GM18870 (cell line): ENCODE data around the gene MYH13.
A peak's percentile ranks its signal among the peaks of the same experiment; 100 is the strongest.

ENCODE experiments used
- ATAC-seq: cut with Tn5 transposase; IDR thresholded peaks from one replicate; pipeline ENCODE4 v1.9.1; 2021; ENCODE audit warnings: moderate library complexity; ENCODE audit not compliant: unreplicated experiment

MYH13 gene

DNA sequence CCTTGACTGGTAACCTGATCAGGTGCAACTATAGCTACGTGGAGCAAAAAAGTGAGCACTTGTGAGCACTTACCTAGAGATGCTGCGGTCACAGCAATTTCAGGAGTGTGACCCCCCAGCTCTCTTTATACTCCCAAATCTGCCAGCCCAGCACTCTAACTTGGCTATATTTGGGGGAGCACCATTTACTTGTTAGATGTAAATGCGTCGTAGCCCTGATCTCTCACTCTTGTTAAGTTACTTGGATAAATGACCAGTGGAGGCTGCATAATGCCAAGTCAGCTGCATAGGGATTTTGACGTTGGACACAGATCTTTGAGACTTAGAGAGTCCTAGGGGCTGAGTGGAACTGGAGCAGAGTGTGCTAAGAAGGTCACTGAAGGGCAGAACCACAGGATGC lies at the start of gene MYH13:
TSS of gene MYH13 (minus strand) at position 101 of the 400 bp plus-strand sequence. CDS start 8,476 bp downstream, outside the sequence.
- ATAC-seq: no peak

DNA sequence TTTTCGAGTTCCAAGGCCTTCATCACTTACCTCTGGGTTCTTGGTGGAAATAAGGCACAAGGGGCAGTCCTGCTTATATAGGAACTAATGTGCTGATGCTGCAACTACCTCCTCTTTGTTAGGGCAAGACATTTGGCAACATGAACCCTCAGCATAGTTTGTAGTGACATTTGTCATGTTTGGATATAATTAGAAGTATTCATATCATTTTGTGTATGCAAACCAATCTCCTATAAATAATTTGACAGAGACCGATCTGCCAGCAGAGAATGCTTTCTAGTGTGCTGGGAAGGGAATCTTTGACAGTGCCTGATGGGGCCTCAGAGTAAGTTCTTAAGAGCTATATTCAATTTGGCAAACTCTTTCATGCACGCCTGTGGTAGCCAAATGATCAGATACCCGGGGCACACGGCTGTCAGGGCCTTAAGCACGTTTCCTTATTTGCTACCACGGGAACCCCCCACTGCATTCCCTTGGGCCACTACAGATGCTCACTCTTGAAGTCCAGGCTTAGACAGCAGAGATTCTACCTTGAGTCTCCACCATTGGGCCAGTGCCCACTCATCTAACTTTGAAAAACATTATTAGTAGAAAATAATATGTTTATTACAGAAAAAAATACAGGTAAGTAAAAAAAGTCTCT lies 49.2 kb upstream of the MYH13 start, which contains the start of gene MYH8:
TSS of gene MYH8 (minus strand) at position 51 of the 643 bp plus-strand sequence. CDS start 1,723 bp downstream, outside the sequence.
- no peak for ATAC-seq

DNA sequence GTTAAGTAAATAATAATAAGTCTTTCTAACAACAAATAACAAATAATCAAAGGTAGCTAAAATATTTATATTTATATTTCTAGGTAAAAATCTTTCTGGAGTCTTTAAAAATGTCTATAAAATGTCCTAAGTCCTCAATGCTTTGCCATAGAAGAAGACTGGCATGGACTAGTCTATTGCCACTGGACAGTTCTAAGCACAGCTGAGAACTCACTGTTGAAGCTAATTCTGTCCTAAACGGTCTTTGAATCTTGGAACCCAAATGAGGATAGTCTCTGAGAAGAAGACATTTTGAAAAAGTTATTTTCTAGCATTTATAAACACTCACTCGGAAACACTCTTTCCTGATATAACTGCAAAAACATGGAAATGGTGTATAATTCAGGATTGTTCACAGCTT lies 48.4 kb upstream of the MYH13 start:
- no peak for ATAC-seq

DNA sequence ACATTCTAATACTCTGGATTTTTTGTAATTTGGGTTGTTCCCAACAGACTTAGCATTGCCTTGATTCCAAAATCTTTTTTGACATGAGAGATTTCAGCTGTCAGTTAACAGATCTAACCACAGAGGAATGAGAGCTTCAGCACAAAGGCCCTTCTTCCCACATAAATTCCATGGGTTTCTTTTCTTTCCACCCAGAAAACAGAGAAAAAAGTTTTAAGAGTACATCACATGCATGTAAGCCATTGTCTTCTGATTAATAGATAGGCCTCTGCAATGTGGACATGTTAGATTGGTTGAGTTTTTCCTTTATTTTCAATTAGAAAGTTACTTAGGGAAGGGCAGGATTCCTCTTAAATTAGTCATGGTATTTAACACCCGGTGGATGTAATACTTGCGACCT lies 48.0 kb upstream of the MYH13 start:
- no peak for ATAC-seq

DNA sequence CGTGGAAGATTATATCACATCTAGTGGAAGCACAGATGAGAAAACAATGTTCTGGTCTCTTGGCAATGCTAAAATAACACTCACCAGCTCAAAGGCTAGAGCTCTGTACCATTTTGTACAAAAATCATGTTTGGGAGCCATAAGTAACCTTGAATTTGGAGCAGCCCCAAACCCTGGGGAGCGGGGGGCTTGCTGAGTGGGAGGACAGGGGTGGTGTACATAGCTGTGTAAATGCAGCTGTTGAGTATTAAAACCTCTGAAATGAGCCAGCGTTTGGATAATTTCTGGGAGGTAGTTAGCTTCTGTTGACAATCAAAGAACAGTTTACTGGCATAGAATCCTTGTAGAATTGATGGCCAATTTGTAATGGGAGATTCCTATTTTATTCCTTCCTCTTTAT lies 44.6 kb upstream of the MYH13 start:
- ATAC-seq: no peak

DNA sequence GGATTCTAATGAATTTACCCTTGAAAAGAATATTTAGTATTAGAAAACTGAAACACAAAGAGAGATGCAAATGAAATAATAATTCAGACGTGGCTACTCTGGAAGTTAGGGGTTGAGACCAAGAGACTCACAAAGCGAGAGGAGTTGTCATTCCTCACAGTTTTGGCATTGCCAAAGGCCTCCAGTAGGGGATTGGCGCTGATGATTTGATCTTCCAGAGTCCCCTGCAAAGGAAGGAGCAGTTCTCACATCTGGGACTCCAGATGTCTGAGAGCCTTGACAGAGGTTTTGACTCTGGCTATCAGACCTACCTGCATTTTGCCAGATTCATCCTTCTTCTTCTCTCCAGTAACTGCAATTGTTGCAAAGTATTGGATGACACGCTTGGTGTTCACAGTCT lies 42.4 kb upstream of the MYH13 start:
- ATAC-seq: no peak

DNA sequence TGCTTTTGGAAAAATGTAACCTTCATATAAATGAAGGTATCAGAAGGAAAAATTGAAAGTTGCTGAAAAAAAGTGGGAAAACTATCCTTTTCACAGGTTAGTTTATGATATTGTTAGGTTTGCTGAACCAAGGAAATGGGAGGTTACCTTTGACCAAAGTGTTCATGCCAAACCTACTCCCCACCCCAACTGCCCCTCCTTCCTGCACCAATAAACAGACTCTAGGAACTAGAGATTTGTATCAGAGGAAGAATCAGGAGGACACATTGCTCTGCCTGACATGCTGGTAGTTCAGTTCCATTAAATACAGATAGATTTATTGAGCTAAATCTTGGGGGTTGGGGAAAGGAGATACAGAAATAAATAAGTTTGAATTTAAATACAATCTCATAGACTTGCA lies 30.8 kb upstream of the MYH13 start:
- ATAC-seq: no peak

DNA sequence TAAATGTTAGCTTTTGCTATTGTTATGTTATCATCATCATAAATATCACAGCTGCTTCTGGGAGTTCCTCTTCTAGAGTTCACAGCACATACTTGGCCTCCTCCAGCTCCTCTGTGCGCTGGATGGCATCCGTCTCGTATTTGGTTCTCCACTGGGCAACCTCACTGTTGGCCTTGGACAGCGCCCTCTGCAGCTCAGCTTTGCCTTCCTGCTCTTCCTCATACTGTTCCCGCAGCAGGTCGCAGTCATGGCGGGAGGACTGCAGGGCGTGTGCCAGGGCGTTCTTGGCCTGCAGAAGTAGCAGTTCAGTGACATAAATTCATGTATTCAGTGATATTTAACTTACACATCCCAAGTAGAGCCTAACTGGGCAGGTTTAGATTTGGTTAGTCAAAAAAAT lies 25.5 kb upstream of the MYH13 start:
- ATAC-seq: no peak

DNA sequence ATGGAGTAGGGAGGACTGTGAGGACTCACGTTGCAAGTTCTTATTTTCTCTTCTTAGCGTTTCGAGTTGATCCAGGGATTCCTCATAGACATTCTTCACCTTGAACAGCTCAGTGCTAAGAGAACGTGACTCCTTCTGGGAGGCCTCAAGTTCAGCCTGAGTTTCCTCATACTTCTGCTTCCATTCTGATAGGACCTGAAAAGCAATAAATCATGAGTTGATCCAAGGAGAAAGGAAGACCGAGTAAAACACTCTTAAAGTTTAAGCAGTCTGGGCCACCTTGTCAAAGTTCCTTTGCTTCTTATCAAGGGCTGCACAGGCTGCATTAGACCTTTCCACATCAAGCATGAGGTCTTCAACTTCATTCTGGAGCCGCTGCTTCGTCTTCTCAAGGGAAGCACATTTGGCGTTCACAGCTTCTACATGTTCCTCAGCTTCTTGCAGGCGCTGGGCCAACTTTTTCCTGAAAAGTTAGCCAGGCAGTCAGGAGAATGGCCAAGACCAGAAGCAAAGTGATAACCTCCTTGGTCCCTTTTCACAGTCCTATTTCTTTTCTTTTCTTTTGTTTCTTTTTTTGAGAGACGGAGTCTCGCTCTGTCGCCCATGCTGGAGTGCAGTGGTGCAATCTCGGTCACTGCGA lies 23.8 kb upstream of the MYH13 start:
- ATAC-seq: no peak

DNA sequence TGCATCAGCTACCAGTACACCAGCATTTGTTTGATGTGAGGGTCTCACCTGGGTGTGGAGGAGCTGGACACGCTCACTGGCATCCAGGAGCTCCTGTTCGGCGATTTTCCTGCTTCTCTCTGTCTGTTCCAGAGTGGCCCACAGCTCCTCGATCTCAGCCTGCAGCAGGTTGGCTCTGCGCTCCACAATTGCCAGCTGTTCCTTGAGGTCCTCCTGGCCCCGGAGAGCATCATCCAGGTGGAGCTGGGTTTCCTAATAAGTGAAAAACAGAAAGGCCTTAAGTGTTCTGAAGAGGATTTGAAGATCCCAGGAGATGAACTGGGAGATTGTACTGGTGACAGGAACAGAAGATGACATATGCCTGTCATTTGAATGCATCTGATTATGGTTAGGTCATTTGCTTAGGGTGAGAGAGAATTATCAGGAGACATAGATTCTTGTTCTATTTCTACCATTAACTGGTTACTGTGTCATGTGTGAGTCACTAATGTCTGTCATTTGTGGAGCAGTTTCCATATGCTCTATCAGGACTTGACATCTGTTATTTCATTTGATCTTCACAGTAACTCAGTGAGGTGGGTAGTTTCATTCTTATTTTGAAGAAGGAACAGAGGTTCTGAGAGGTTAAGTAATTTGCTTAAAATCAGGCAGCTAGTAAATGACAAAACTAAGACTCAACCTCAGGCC lies 21.5 kb upstream of the MYH13 start:
- ATAC-seq: peak; percentile 64

DNA sequence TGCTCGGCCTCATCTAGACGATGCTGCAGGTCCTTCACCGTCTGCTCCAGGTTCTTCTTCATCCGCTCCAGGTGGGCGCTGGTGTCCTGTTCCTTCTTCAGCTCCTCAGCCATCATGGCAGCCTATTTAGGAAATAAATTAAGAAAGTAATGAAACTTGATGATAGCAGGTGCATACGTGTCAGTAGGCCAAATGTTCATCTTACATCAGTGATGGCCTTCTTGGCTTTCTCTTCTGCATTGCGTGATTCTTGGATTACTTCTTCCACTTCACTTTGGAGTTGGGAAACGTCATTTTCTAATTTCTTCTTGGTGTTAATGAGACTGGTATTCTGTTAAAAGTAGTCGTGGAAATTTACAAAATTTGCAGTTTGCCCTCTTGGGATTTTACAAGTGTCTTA lies 20.1 kb upstream of the MYH13 start:
- no peak for ATAC-seq

DNA sequence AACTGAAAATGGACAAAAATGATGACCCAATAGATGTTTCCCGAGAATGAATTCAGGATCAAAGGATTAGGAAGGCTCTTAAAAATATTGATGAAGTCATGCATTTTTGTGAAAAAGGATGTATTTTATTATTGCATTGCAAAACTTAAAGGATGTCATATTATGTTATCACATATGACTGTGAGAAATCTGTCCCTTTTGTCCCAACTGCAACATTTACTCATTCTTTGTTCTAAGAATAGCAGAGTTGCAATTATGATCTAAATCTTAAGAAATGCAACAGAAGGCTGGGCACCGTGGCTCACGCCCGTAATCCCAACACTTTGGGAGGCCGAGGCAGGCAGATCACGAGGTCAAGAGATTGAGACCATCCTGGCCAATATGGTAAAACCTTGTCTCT lies 13.1 kb upstream of the MYH13 start:
- no peak for ATAC-seq

DNA sequence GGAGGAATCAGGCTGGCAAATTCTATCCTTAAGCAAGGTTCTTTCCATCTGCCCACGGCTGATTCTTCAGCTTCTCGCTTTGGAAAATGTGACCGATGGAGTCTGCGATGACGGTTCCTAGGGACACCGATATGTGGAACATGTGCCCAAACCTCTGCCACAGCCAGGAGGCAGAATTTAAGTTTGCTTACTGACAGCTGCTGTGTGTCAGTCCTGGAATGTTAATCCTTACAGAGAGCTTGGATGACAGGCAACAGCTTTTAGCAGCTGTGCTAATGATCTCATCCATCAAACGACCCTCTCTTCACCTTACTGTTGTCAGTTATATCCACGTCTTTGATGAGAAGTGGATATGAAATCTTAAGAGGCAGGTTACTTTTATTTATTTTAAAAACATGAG lies 11.4 kb upstream of the MYH13 start:
- no peak for ATAC-seq

DNA sequence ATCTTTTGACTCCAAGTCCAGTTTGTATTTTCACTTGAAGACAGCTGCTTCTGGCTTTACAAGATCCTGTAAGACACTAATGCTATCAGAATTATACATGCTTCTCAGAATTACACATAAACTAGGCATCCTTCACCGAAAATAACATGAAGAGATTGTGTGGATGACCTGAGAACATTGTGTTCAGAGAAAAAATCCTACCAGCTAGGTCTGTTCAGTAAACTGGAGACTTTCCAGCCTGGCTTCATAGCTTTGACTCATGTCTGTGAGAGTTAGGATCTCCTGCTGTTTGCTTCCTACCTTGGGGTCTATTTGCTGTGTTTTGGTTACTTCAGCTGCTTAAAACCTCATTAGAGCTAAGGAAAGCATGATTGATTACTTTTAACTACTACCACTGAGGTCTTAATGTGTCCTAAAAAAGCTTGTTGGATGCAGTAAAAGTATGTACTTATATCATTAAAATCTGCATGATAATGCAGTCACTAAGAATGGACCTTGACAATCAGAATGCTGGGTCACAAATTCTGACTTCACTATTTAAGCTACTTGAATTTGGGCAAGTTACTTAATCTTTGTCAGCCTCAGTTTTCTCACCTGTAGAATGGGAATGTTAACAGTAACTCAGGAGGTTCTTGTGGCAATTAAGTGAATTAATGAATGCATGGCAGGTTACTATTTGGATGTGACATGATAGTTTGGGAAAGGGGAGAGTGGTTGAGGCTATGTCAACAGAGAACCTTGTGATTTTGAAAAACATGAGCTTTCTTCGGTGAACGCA lies 8.0 kb upstream of the MYH13 start:
- ATAC-seq: no peak

DNA sequence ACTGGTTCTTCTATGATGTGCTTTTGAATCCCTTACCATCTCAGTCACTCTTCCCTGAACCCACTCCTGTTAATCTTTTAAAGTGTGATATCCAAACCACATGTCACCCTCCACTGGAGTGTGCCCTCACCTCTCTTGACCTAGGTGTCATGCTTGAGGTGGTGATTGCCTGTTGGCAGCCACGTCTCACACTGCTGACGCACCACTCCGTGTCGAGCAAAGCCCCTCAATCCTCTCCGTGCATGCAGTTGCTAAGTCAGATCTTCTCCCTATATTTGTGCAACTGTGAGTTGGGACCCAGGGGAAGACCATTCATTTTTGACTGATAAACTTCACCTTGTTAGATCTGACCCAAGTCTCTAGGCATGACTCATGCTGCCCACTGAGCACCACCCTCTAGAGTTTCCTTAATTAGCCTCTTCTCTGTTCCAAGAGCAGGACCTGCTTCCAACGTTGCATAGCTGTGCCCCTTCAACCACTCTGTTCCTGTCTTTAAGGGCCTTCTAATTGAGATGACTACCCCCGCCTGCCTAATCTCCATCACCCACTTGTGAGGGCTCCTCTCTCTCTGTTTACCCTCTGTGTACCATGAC lies 2.7 kb downstream of the MYH13 start:
- ATAC-seq: no peak

DNA sequence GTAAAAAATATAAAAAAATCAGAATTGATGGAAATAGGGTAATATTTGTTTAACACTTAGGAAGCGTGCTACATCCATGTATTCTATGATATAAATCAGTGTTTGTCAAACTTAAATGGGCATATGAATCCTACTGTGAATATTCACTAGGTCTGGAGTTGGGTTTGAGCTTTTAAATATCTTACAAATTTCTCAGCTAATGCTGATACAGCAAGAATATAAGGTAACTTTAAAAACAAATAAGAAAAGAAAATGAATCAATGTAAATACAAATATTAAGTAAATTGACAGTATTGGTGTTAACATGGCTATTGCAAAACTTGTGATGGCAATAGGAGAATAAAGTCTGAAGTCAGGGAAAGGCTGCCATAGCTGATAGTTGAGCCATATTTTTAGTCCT lies 3.6 kb downstream of the MYH13 start:
- ATAC-seq: no peak

DNA sequence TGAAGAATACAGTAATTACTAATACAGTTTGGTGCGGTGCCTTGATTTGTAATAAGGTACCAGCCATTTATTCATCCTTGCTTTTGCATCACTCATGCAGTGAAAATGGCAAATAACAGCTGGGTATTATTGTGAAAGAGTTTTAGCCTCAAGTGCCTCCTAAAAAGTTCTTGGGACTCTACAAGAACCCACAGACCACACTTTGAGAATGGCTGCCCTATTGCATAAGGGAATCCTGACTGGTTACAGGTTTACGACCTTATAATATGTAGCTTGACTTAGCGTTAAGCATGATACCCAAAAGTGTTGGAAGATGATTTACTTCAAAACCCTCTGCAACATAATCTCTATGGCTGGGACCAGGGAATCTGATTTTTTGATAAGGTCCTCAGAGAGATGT lies 4.2 kb downstream of the MYH13 start:
- no peak for ATAC-seq

DNA sequence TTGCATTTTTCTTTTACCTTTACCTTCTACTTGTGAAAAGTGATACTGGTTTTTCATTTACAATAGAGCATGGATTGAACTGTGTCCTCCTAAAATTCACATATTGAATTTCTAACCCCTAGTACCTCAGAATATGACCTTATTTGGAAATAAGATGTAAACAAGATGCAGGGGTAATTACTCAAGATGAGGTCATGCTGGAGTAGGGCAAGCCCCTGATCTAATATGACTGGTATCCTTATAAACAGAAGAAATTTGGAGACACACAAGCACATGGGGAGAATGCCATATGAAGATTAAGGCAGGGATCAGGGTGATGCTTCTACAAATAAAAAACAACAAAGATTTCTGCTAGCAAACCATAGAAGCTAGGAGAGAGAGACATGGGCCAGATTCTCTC lies 12.2 kb downstream of the MYH13 start:
- no peak for ATAC-seq

DNA sequence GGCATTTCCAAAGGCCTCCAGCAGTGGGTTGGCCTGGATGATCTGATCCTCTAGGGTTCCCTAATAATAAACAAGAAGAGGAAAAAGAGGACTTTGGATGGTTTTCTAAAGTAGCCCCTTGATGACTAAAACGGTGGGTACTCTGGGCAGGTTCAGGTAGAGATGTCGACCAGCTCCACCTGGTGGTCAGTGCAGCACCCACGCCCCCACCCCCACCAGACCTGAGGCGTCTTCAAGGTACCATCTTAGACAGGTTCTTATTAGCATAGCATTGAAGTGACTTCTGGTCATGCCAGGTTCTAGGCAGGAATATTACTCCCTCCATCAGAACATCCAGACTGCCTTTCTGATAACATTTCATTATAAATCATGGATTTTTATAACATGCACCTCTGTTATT lies 15.0 kb downstream of the MYH13 start:
- no peak for ATAC-seq

DNA sequence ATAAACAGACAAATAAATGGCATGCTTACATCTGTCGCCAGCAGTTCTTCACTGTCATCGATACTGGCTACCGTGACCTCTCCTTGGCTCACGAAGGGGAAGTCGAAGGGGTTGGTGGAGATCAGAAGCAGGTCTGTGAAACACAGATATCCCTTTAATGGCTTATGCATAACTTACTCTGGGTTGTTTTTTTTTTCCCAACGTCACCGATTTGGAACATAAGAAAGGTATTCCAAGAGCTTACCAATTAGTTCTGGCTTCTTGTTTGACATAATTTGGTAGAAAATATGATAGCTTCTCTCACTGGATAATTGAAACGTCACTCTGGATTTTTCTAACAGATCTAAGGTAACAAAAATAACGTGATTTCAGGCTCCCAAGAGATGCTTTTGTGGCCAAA lies 18.2 kb downstream of the MYH13 start:
- ATAC-seq: no peak

DNA sequence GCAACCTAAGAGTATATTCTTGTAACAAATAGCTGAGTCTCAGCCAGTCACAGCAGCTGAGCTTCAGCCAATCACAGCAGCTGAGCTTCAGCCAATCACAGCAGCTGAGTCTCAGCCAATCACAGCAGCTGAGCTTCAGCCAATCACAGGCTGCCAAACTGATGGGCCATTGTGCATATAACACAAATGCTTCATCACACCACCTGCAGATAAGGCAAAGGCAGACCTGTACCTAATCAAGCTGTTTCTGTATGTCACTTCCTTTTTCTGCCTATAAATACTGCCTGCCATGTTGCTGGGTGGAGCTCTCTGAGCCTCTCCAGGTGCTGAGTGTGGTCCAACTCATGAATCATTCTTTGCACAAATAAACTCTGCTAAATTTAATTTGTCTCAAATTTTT lies 19.9 kb downstream of the MYH13 start:
- no peak for ATAC-seq
